ENCODE results near the gene PRRT2.

DNA sequence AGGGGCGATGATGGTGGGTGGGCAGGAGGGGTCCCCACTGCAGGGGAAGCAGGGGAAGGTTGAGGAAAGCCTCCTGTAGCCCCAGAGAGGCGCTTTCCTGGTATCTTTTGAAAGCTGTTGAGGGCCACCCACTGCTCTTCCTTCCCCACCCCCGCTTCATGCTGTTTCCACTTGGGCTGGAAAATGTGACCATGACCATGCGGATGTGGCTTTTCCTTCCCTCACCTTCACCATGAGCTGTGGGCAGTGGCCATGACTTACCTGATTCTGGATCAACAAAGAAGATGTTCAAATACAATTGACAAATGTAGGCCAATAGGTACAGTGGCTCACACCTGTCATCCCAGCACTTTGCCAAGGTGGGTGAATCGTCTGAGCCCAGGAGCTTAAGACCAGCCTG, 22.1 kb downstream of the PRRT2 start:
- TF ChIP-seq, protein P1, sequence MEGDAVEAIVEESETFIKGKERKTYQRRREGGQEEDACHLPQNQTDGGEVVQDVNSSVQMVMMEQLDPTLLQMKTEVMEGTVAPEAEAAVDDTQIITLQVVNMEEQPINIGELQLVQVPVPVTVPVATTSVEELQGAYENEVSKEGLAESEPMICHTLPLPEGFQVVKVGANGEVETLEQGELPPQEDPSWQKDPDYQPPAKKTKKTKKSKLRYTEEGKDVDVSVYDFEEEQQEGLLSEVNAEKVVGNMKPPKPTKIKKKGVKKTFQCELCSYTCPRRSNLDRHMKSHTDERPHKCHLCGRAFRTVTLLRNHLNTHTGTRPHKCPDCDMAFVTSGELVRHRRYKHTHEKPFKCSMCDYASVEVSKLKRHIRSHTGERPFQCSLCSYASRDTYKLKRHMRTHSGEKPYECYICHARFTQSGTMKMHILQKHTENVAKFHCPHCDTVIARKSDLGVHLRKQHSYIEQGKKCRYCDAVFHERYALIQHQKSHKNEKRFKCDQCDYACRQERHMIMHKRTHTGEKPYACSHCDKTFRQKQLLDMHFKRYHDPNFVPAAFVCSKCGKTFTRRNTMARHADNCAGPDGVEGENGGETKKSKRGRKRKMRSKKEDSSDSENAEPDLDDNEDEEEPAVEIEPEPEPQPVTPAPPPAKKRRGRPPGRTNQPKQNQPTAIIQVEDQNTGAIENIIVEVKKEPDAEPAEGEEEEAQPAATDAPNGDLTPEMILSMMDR (IDR thresholded peaks at IDR 0.05) = no peak
- TF ChIP-seq POLR2AphosphoS5 (IDR thresholded peaks at IDR 0.05) = no peak
- no peak for TF ChIP-seq POLR2A (IDR thresholded peaks at IDR 0.05)
